GM12878 (cell line): ENCODE data around the gene FKBP14. TPM values are rescaled to one million over a fixed set of nuclear protein-coding genes. Genes with fewer than 3 reads are reported as not detected.

Experiments used
- ATAC-seq: fragments of 200-7000 bp; cut with Tn5 transposase; 3 replicates; pipeline ENCODE4 v1.9.1; 2020; ENCODE audit warnings: mild to moderate bottlenecking, moderate library complexity
- BruUV-seq: library from RNA; stranded (reverse); fragments of 400-500 nt; replicated peaks from 2 replicates; lab custom pipeline; 2021; lab: Mats Ljungman, UMichigan
- CTCF ChIA-PET: fragments of 300-600 bp; sonication (Branson Sonifier 250); formaldehyde crosslinking; extraction: SDS; loops from one replicate; lab custom pipeline; 2021; ENCODE audit warnings: inconsistent platforms; lab: Yijun Ruan, JAX
- POLR2A ChIA-PET: fragments of 350-600 bp; formaldehyde crosslinking; extraction: SDS; loops from one replicate; lab custom pipeline; 2021; ENCODE audit warnings: inconsistent platforms; lab: Charles Lee
- RAD21 ChIA-PET: fragments of 300-600 bp; sonication (Branson Sonifier 250); formaldehyde crosslinking; loops from one replicate; lab custom pipeline; 2023; ENCODE audit warnings: antibody characterized with exemption; ENCODE audit not compliant: unreplicated experiment; lab: Charles Lee
- SMC1A ChIA-PET: fragments of 300-600 bp; sonication (Branson Sonifier 250); formaldehyde crosslinking; loops from one replicate; lab custom pipeline; 2023; ENCODE audit not compliant: unreplicated experiment, uncharacterized antibody; lab: Charles Lee
- DNase-seq: peaks from one replicate; pipeline ENCODE4 v3.0.0-alpha.2; 2011; ENCODE audit warnings: low read depth, low spot score
- FAIRE-seq: peaks from 3 replicates; lab custom pipeline; 2011; peaks lifted over from hg19 to GRCh38; lab: Jason Lieb, UNC
- H2AFZ ChIP-seq: 2 replicates; pipeline ENCODE4 v1.6.0; 2011; ENCODE audit warnings: low read depth, low read length, control low read depth; ENCODE audit not compliant: control insufficient read depth
- H3K27ac ChIP-seq: 2 replicates; pipeline ENCODE4 v1.5.1; 2011; ENCODE audit warnings: control low read depth; ENCODE audit not compliant: control insufficient read depth, insufficient read depth
- H3K27me3 ChIP-seq, 2 experiments: replicated peaks in 1 of 2; 2 replicates each; pipeline versions ENCODE4 v1.6.0 to v1.6.1; 2011; ENCODE audit warnings: low read length in 1 of 2; ENCODE audit not compliant: control insufficient read depth in 2 of 2, insufficient read depth in 2 of 2
- H3K36me3 ChIP-seq, 2 experiments: 2 replicates each; pipeline ENCODE4 v1.5.1; 2011; ENCODE audit warnings: low read length in 1 of 2; ENCODE audit not compliant: control insufficient read depth in 2 of 2, insufficient read depth in 2 of 2
- H3K4me1 ChIP-seq: 2 replicates; pipeline ENCODE4 v1.6.1; 2011; ENCODE audit warnings: mild to moderate bottlenecking, low read length, moderate library complexity, mixed read lengths; ENCODE audit not compliant: control insufficient read depth, insufficient read depth
- H3K4me2 ChIP-seq: 2 replicates; pipeline ENCODE4 v1.6.0; 2011; ENCODE audit warnings: control low read depth; ENCODE audit not compliant: control insufficient read depth, insufficient read depth
- H3K4me3 ChIP-seq: fragments of 200-600 bp; sonication (generic); 2 replicates; pipeline ENCODE4 v1.5.1; 2016
- H3K79me2 ChIP-seq: 2 replicates; pipeline ENCODE4 v1.6.0; 2011; ENCODE audit warnings: low read length; ENCODE audit not compliant: control insufficient read depth, insufficient read depth
- H3K9ac ChIP-seq: 2 replicates; pipeline ENCODE4 v1.8.0; 2011; ENCODE audit warnings: low read length, control low read depth, mixed read lengths; ENCODE audit not compliant: control insufficient read depth, insufficient read depth
- H3K9me3 ChIP-seq: replicated peaks from 3 replicates; pipeline ENCODE4 v1.5.1; 2011; ENCODE audit warnings: mild to moderate bottlenecking, low read length; ENCODE audit not compliant: control insufficient read depth, insufficient read depth
- H4K20me1 ChIP-seq: 2 replicates; pipeline ENCODE4 v1.6.0; 2011; ENCODE audit not compliant: control insufficient read depth, insufficient read depth
- ASH2L ChIP-seq: fragments of 300-600, 200-600 bp; sonication (generic); IDR thresholded peaks from 2 replicates; pipeline ENCODE4 v1.6.1; 2017; ENCODE audit warnings: low read depth, mild to moderate bottlenecking, borderline replicate concordance
- CBFB ChIP-seq: IDR thresholded peaks from 2 replicates; pipeline ENCODE4 v1.6.1; 2016; ENCODE audit warnings: antibody characterized with exemption, low read depth
- MEF2B ChIP-seq: fragments of 450-650 bp; IDR thresholded peaks from 2 replicates; pipeline ENCODE4 v1.6.1; 2018; ENCODE audit warnings: mild to moderate bottlenecking, moderate library complexity; ENCODE audit not compliant: partially characterized antibody, poor library complexity, severe bottlenecking
- MTA3 ChIP-seq: IDR thresholded peaks from 2 replicates; pipeline ENCODE4 v1.6.1; 2012; ENCODE audit warnings: low read length, inconsistent platforms, borderline replicate concordance
- PML ChIP-seq: IDR thresholded peaks from 2 replicates; pipeline ENCODE4 v1.6.1; 2012; ENCODE audit warnings: low read length, inconsistent platforms
- RAD51 ChIP-seq: fragments of 450-650 bp; IDR thresholded peaks from 2 replicates; pipeline ENCODE4 v1.6.1; 2016; ENCODE audit warnings: moderate library complexity, mild to moderate bottlenecking, inconsistent platforms
- RELA ChIP-seq: fragments of 450-650 bp; IDR thresholded peaks from 2 replicates; pipeline ENCODE4 v1.8.0; 2014; ENCODE audit warnings: borderline replicate concordance; ENCODE audit not compliant: partially characterized antibody
- SRF ChIP-seq, 2 experiments: IDR thresholded peaks; 2 replicates each; pipeline ENCODE4 v1.6.1; 2011; ENCODE audit warnings: low read depth in 2 of 2, low read length in 2 of 2, mild to moderate bottlenecking in 1 of 2, moderate library complexity in 1 of 2
- TAF1 ChIP-seq: IDR thresholded peaks from 2 replicates; pipeline ENCODE4 v1.6.1; 2011; ENCODE audit warnings: mild to moderate bottlenecking, low read depth, low read length, borderline replicate concordance
- ZNF592 ChIP-seq: fragments of 450-650 bp; IDR thresholded peaks from 2 replicates; pipeline ENCODE4 v1.6.1; 2017; ENCODE audit warnings: mild to moderate bottlenecking, moderate library complexity
- WGBS: methylation state at CpG from one replicate; pipeline ENCODE4 v1.1.6; 2016; ENCODE audit warnings: low lambda C conversion rate; ENCODE audit not compliant: insufficient replicate concordance, insufficient coverage; ENCODE audit errors: missing lambda C conversion rate; 5-methylcytosine and 5-hydroxymethylcytosine counted together
- in situ Hi-C: fragments of 300-500 bp; cut with MboI; formaldehyde crosslinking; loops from 9 replicates; pipeline ENCODE4 v1.14.3; 2018; ENCODE audit warnings: mixed read lengths
- intact Hi-C: fragments of 100-400 bp; cut with micrococcal nuclease; formaldehyde crosslinking; loops from one replicate; pipeline ENCODE4 v1.14.2; 2022; ENCODE audit not compliant: unreplicated experiment
- polyA plus RNA-seq, 11 experiments: library from polyadenylated mRNA; depleted of rRNA in 4 of 11; unstranded in 6 of 11; stranded (reverse) in 5 of 11; fragments of >200 nt; fragmentation: Nextera tagmentation in 4 of 11; fragmentation: Illumina TruSeq in 1 of 11; extraction: Ambion mirVana in 4 of 11; extraction: Trizol in 1 of 11; gene quantifications; 1 replicate in 1 of 11; 2 replicates in 10 of 11; pipeline versions ENCODE4 v1.2.1 to v1.2.3, GENCODE V29; 2011 to 2016; ENCODE audit warnings: inconsistent platforms in 2 of 11, missing spikeins in 2 of 11, low read depth in 1 of 11
- total RNA-seq, 4 experiments: library from RNA; depleted of rRNA in 3 of 4; stranded (reverse); fragments of >200 nt in 3 of 4; fragmentation: Illumina TruSeq in 1 of 4; extraction: Trizol in 1 of 4; gene quantifications; 2 replicates each; pipeline versions ENCODE4 v1.2.1 to v1.2.3, GENCODE V29; 2013 to 2021

FKBP14 gene
- total and polyA plus RNA-seq, 10 of the 15 experiments (the other 5 are each of a cell fraction or from before 2014, with no cell fraction given) = 2.7 to 8.9 (median 5.6) TPM

GRCh38 chr7:30065746-30066145 is 39.2 kb upstream of the FKBP14 start:
- in situ Hi-C loops = loop anchor here (25.0 kb wide), 1 partner anchor 428 kb away; no protein-coding TSS in a partner anchor
- no peaks in the 10 kb centered on the region for H3K4me1 ChIP-seq
- no peaks in the 10 kb centered on the region for H4K20me1 ChIP-seq
- H3K27ac ChIP-seq = no peak overlapping the region
- ChIA-PET POLR2A (no interaction called here), CTCF (interaction anchor here (1.5 to 6.5 kb wide), 2 partner anchors 9 to 144 kb away, joined by 5 to 96 read pairs; no protein-coding TSS in a partner anchor), RAD21 (no interaction called here), SMC1A (interaction anchor here (1.3 to 1.4 kb wide), 2 partner anchors 39 to 144 kb away, joined by 3 read pairs; no protein-coding TSS in a partner anchor)
- ATAC-seq (no peak), FAIRE-seq (no peak), DNase-seq (no peak)
- 89% methylated on average over 3 of the region's 3 CpGs for WGBS
- no peak overlapping the region for H3K4me3 ChIP-seq
- H3K9ac ChIP-seq = no peak overlapping the region
- H2AFZ ChIP-seq = no peak overlapping the region
- no peaks in the 10 kb centered on the region for H3K27me3 ChIP-seq
- TF ChIP-seq MTA3 (no peak), RAD51 (no peak), PML (no peak), MEF2B (no peak), RELA (no peak), ZNF592 (no peak), SRF (IDR thresholded peaks at IDR 0.05; ENCODE audit: low read depth in 2 of 2, low read length in 2 of 2) (no peak), TAF1 (no peak), CBFB (no peak), ASH2L (no peak)
- no peaks in the 10 kb centered on the region for H3K79me2 ChIP-seq
- BruUV-seq = no TSS peak
- H3K36me3 ChIP-seq = peaks cover 0 to 7% of the 10 kb centered on the region in 2 experiments; a peak in 2 of 4 replicates
- H3K9me3 ChIP-seq = no peaks in the 10 kb centered on the region
- intact Hi-C loops = loop anchor here (10.0 kb wide), 1 partner anchor 499 kb away; no protein-coding TSS in a partner anchor
- no peak overlapping the region for H3K4me2 ChIP-seq
